ENCODE results near the gene KLF4.

KLF4 gene

DNA sequence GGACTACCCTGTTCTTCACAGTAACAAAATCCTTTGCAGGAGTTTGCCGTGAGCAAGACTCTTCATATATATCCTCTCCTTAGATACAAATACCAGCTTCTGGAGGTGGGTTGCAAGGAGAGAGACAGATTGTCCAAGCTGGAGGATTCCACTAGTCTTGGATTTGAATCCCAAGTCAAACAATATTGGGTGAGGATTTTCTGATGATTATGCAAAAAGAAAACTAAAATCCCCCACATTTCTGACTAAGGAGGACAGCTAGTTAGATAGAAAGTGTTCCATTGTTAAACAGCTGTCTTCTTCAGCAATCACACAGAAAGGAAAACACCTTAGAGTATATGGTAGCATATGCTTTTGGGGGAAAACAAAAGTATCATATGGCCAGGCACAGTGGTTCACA, 54.2 kb downstream of the KLF4 start:
- DNase-seq (ENCODE audit: low read depth), result no peak
- TF ChIP-seq CTCF (IDR thresholded peaks at IDR 0.05; ENCODE audit: low read depth, low read length, missing control alignments), result no peak
- H3K4me3 ChIP-seq (ENCODE audit: low read depth, low read length), result no peak overlapping the region
